Mesodermal cell (in vitro differentiated cells): ENCODE results near the gene HOXA1.

Experiments
- H3K27ac ChIP-seq: 2 replicates; pipeline ENCODE4 v1.7.0; 2013; ENCODE audit warnings: mild to moderate bottlenecking, low read depth, low read length, moderate library complexity; ENCODE audit not compliant: severe bottlenecking
- H3K36me3 ChIP-seq: 2 replicates; pipeline ENCODE4 v1.7.1; 2013; ENCODE audit warnings: mild to moderate bottlenecking, low read length, moderate library complexity; ENCODE audit not compliant: control insufficient read depth, insufficient read depth
- H3K4me1 ChIP-seq: one replicate; pipeline ENCODE4 v1.7.1; 2013; ENCODE audit warnings: mild to moderate bottlenecking, low read length; ENCODE audit not compliant: insufficient read depth, control insufficient read depth, poor library complexity, severe bottlenecking
- H3K4me3 ChIP-seq: 2 replicates; pipeline ENCODE4 v1.7.0; 2013; ENCODE audit warnings: low read length, control low read depth, mild to moderate bottlenecking; ENCODE audit not compliant: insufficient read depth, poor library complexity, severe bottlenecking; ENCODE audit errors: extremely low read depth
- H3K9me3 ChIP-seq: 2 replicates; pipeline ENCODE4 v1.7.1; 2013; ENCODE audit warnings: mild to moderate bottlenecking, low read length, moderate library complexity; ENCODE audit not compliant: control insufficient read depth
- WGBS, 2 experiments: methylation state at CpG; one replicate each; pipeline ENCODE4 v1.1.5; 2013; ENCODE audit warnings: missing lambda C conversion rate in 2 of 2; ENCODE audit not compliant: insufficient coverage in 2 of 2; 5-methylcytosine and 5-hydroxymethylcytosine counted together

The HOXA1 gene

DNA sequence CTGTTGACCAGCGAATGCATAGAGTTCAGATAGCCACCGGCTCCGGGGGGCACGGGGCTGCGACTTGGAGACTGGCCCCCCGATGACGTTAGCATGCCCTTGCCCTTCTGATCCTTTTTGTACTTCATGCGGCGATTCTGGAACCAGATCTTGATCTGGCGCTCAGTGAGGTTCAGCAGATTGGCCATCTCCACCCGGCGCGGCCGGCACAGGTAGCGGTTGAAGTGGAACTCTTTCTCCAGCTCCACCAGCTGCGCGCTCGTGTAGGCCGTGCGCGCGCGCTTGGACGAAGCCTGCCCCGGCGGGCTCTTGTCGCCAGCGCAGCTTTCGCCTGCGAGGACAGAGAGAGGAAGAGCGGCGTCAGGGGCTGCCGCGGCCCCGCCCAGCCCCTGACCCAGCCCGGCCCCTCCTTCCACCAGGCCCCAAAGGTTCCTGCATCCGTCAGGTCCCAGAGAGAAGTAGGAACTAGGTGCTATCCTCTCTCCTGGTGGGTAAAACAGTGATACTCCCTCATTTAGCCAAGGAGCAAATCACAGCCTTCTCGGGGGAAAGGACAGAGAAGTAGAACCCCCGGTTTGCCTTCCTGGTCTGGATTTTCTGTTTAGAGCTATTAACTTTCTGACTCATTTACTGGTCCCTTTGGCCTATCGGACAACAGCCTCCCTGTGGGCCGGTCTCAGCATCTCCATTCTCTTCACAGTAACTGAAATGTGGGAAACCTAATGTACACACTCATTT lies 12.8 kb upstream of the HOXA1 start:
- H3K27ac ChIP-seq, result peak overlapping the region; percentile 37
- peaks cover 15% of the 10 kb centered on the region for H3K4me1 ChIP-seq
- WGBS, 2 experiments, result 1 to 4% methylated on average over 26 to 36 of the region's 41 CpGs
- no peaks in the 10 kb centered on the region for H3K9me3 ChIP-seq
- peak overlapping the region; percentile 7 for H3K4me3 ChIP-seq
- no peaks in the 10 kb centered on the region for H3K36me3 ChIP-seq

DNA sequence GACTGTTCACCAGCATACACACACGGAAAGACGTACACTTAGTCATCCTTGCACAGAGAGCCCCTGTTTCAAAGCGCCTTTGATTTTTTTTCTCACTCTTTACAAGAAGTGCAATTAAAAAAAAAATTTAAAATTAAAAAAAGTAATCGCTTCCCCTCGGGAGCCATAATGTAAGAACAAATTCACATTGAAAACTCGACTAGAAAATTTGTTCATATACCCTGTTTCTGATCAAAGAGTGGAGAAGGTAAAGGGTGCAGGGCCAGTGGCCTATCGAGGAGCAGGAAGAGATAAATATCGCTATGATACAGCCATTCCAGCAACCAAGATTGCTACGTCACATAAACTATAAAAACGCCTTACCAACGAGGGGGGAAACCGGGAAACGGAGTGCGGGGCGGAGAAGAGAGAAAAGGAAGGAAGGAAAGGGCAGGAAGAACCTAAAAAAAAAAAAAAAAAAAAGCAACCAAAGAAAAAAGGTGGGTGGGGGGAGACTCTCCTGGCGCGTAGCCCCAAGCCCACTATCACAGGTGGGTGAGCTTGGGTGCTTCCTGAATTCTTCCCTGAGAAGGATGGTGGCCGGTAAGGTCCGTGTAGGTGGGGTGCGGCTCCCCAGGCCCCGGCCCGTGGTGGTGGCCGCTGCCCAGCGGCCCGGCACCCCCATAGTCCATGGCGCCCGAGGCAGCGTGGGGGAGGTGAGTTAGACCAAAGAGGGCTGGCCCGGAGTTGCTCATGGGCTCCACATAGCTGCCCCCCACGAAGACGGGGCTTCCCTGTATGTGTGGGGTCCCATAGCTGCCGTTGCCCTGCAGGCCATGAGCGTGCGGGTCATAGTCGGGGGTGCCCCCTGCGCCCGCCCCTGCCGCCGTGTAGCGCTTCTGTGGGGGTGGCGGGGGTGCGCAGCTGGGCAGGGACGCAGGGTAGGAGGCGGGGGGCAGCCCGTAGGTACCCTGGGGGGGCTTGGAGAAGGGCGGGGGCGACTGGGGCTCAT lies 11.9 kb upstream of the HOXA1 start:
- H3K4me3 ChIP-seq, result peak overlapping the region; percentile 7
- peaks cover 15% of the 10 kb centered on the region for H3K4me1 ChIP-seq
- WGBS, 2 experiments, result 6 to 8% methylated on average over 18 to 24 of the region's 47 CpGs
- no peaks in the 10 kb centered on the region for H3K36me3 ChIP-seq
- no peaks in the 10 kb centered on the region for H3K9me3 ChIP-seq
- peak overlapping the region; percentile 37 for H3K27ac ChIP-seq

DNA sequence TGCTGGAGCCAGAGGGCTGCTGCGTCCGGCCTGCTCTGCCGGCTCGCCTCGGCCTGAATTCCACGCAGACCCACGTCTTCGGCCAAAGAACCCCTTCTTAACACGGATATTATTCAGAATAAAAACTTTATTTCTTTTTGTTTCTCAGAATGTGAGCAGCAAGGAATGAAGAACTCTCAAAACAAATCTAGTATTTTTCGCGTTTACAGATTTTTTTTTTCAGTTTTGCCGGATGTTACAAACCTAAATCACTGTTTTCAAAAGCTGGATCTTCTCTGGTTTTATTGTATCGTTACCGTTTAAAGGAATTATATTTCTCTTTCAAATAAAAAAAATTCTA lies 11.1 kb upstream of the HOXA1 start:
- WGBS, 2 experiments, result 0 to 1% methylated on average over 2 to 12 of the region's 14 CpGs
- H3K27ac ChIP-seq, result peak overlapping the region; percentile 80
- H3K36me3 ChIP-seq, result no peaks in the 10 kb centered on the region
- no peaks in the 10 kb centered on the region for H3K9me3 ChIP-seq
- H3K4me1 ChIP-seq, result peaks cover 15% of the 10 kb centered on the region
- H3K4me3 ChIP-seq, result peak overlapping the region; percentile 9

DNA sequence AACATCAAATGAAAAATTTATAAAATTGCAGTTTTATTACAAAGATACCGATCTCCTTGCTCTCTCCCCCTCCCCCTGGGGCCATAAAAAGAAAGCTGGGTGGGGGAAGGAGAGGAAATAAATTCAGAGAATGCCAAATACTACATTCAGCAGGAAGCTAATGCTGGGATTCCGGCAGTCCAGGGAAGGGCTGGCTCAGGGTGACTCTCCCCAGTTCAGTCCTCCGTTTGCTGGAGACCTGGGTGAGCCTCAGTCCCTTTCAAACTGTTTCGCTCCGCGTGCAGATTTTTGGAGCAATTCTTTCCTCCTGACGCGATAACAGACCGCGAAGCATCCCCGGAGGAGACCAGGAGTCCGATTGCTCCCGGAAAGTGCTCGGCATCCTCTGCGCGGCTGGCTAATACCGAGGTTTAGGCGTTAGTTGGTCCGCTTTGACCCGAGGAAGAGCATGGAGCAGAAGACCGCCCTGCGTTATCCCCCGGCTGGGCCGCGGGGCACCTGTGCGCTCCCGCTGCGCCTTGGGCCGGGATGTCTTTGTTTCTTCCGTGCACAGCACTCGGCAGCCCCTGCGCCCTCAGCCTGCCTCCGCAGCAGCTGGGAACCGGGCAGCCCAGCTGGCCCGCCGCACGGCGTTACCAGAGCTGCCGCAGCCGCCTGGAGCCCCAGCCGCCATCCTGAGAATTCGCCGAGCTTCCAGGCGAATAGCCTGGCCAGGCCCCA lies 10.5 kb upstream of the HOXA1 start:
- H3K9me3 ChIP-seq, result no peaks in the 10 kb centered on the region
- no peaks in the 10 kb centered on the region for H3K36me3 ChIP-seq
- peak overlapping the region; percentile 80 for H3K27ac ChIP-seq
- H3K4me3 ChIP-seq, result peak overlapping the region; percentile 9
- H3K4me1 ChIP-seq, result peaks cover 15% of the 10 kb centered on the region
- 1% methylated on average over 41 of the region's 44 CpGs for WGBS, 2 experiments

DNA sequence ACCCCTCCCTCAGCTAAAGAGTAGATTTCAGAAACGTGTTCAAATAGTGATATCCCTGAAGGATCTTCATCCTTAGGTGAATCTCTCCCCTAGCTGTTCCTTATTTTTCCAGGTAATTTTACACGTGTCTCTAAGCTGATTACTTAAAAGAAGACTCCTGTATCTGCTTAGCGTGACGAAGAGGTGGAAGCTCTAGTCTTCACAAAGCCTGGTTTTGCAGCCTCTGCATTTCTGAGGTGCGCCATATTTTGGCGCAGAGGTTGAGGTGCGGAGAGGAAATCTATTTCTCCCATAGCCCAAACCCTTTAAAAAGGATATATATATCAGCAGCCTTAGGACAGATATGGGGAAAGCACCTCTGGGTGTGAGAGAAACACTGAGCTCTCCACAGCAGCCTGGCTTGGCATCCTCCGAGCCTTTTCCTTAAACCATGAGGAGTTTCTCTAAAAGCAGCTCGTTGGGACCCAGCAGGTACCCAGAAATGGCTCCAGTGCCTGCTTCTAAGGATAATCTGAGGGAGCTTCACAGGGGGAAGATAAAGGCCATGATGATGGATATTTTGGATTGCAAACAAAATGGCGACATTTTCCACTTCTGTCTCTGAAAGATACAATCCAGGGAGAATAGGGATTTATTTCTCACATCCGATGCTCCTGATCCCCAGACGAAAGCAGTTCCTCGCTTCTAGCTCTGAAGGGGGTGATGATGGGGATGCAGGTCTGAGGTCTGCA lies 9.7 kb upstream of the HOXA1 start:
- Histone ChIP-seq H3K4me1 (peaks cover 11% of the 10 kb centered on the region), H3K9me3 (no peaks in the 10 kb centered on the region), H3K27ac (peak overlapping the region; percentile 80), H3K36me3 (no peaks in the 10 kb centered on the region), H3K4me3 (no peak overlapping the region)
- 15 to 20% methylated on average over 3 to 5 of the region's 13 CpGs for WGBS, 2 experiments

DNA sequence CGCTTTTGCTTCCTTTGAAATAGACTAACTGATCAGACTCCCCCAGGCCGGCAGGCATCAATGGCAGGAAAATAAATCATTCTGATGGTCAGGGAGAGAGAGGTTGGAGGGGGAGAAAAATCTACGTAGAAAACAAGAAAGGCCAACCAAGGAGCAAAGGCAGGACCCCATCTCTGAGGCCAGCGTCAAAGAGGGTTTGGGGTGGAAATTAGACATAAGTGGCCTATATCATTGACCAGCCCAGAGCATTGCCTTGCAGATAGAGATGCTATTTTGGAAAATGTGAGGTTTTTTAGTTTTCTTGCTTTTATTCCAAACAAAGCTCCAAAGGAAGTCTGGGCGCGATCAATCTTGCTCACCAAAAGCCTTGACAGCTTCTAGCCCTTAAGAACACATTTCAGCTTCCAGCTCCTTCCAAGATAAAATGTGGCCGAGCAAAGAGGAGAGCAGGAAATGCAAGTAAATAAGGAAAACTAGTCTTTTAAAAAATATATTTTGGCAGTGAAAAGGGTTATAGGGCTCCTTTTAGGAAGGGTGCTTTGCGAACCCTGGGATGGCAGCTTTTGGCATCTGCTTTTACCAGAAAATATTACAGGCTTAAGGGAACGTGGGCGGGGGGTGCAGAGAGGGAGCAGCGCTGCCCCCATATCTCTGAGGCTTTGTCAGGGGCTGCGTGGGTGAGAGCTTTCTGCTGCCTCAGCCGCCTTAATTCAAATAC lies 8.7 kb upstream of the HOXA1 start:
- Histone ChIP-seq H3K4me1 (peaks cover 9% of the 10 kb centered on the region), H3K27ac (peak overlapping the region; percentile 80), H3K36me3 (no peaks in the 10 kb centered on the region), H3K4me3 (peak overlapping the region; percentile 33), H3K9me3 (no peaks in the 10 kb centered on the region)
- WGBS, 2 experiments, result 14% methylated on average over 5 to 8 of the region's 13 CpGs

DNA sequence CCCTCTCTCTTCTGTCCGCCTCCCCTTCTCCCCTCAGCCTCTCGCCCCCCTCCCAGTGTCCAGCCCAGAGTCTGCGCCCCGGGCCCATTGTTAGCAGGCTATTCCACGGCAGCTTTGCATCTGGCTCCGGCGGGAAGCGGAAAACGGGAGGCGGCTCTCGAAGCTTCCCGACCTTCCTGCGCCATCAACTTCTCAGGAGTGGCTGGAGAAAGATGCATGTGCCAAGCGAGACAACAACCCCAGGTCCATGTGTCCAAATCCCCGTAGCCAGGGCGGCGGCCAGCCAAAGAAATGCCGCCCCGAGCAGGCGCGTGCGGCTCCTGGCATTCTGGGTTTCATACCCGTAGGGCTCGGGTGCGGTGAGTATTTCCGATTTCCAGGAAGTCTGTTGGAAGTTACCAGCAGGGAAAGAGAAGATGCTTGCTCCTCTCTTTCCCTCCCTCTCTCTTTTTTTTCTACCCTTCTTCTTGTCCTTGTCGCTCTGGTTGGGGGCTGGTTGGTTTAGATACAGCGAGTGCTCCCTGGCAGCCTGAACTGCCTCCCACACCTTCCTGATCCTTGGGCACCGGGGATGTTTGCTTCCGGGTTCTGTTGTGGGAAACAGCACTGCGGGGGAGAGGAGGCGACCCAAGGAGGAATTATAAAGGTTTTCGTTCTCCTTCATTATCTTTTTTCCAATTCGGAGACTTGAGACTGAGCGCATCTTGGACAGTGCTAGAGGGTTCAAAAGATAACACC lies 7.9 kb upstream of the HOXA1 start:
- Histone ChIP-seq H3K4me3 (peak overlapping the region; percentile 33), H3K9me3 (no peaks in the 10 kb centered on the region), H3K27ac (peak overlapping the region; percentile 80), H3K36me3 (no peaks in the 10 kb centered on the region), H3K4me1 (peaks cover 9% of the 10 kb centered on the region)
- WGBS, 2 experiments, result 3 to 4% methylated on average over 17 to 23 of the region's 35 CpGs

DNA sequence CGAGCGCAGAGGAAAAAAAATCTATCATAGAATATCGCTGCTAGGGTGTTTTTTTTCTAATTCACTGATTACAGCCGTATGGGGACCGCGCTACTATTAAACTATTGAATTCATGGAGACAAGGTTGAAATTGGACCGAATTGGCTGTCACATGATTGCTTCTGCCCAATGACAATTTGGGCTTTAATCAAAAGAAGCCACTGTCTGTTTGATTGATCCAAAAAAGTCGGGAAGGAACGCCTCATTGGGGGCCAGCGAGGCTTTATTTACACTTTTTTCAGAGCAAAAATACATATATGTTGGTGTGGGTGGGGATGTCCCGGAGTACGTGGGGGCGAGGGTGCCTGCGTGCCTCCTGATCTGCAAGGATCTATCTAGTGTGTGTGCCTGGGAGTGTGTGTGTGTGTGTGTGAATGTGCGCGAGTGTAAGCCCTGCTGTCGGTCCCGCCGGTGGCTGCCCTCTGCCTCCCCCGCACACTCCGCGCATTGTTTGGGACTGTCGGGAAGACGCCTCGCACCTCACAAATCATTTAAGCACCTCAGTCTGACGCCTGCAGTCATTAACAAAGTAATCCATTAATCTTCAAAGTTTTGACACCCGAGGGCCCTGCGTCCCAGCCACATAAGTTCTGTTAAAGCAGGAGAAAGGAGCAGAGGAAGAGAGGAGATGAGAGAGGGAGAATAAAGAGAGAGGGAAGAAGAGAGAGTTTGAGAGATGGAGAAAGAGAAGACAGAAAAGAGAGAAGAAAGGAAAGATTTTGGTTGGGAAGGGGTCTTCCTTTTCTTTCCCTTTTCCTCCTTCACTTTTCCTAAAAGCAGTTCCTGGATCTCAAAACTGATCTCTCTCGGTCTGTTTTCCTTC lies 7.0 kb upstream of the HOXA1 start, which contains the start of gene HOXA2:
HOXA2 (minus strand) TSS at position 103 of the 862 bp plus-strand sequence. CDS start 183 bp downstream, outside the sequence.
- WGBS, 2 experiments, result 5 to 6% methylated on average over 11 to 12 of the region's 29 CpGs
- Histone ChIP-seq H3K4me3 (peak within 1 kb of the TSS; percentile 33), H3K36me3 (no peaks in the 10 kb centered on the region), H3K27ac (peak within 1 kb of the TSS; percentile 80), H3K4me1 (peaks cover 13% of the 10 kb centered on the region), H3K9me3 (no peaks in the 10 kb centered on the region)
